Activated CD8-positive, alpha-beta memory T cell treated with anti-CD3 and anti-CD28 coated beads, Interleukin-2, amount 50 U/mL, for 1 hour (primary cell): ENCODE measurements around the gene SEPTIN10.
"Not testable (repeated sequence)": the region's sequence is repeated elsewhere in the genome, so short reads cannot be mapped to it uniquely, and the experiment has no call there.

Experiments
- DNase-seq: peaks from one replicate; pipeline ENCODE4 v3.0.0-alpha.2; 2020; ENCODE audit errors: extremely low read depth

The SEPTIN10 gene

DNA sequence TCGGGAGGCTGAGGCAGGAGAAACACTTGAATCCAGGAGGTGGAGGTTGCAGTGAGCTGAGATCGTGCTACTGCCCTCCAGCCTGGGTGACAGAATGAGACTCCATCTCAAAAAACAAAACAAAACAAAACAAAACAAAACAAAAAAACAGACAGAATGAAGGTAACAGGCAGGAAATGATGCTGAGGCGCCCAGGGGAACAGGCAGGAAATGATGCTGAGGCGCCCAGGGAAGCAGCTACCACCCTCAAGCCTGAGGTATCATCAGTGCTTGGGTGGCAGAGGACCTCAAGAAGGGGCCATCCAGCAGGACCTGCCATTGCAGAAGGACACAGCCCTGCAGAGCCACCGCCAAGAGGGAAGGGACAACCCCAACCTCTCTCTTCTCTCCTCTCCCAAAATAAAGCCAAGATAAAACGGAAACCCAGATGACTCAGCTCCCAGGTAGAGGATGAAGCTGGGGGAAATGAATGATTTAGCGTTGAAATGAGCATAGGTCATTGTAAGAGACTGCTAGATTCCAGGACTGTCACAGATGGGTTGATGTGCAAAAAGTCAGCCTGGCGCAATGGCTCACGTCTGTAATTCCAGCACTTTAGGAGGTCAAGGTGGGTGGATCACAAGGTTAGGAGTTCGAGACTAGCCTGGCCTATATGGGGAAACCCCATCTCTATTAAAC, 19.7 kb upstream of the SEPTIN10 start:
- DNase-seq, result no peak

DNA sequence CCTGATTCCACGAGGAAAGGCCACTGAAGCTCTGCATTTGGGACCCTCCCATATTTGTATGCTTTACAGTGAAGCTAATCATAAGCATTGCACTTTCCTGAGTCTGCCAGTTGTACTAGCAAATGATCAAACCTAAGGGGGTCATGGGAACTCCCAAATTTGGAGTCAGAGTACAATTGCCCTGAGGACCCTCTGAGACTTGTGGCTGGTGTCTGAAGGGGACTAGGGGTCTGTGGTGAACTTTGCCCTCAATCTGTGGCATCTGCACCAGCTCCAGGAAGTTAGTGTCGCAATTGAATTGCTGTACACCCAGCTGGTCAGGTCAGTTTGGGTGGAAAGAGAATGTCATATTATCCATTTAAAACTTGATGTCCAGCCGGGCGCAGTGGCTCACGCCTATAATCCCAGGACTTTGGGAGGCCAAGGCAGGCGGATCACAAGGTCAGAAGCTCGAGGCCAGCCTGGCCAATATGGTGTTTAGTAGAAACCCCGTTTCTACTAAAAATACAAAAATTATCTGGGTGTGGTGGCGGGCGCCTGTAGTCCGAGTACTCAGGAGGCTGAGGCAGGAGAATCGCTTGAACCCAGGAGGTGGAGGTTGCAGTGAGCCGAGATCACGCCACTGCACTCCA, 18.5 kb upstream of the SEPTIN10 start:
- no peak for DNase-seq

DNA sequence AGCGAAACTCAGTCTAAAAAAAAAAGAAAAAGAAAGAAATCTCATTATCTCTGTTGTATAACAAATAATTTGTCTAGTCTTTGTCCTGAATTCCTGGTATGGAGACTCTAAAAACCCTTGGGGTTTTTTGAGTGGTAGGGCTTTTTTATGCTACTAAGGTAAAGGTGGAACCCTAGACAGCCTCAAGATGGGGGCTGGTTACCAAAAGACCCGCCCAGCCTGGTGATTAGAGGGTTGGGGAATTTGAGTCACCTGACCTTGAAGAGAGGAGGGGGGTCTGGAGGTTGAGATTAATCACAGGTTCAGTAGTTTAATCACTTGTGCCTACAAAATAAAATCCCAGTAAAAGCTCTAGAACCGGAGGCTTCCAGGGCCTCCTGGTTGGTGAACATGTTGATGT, 18.0 kb upstream of the SEPTIN10 start:
- no peak for DNase-seq

DNA sequence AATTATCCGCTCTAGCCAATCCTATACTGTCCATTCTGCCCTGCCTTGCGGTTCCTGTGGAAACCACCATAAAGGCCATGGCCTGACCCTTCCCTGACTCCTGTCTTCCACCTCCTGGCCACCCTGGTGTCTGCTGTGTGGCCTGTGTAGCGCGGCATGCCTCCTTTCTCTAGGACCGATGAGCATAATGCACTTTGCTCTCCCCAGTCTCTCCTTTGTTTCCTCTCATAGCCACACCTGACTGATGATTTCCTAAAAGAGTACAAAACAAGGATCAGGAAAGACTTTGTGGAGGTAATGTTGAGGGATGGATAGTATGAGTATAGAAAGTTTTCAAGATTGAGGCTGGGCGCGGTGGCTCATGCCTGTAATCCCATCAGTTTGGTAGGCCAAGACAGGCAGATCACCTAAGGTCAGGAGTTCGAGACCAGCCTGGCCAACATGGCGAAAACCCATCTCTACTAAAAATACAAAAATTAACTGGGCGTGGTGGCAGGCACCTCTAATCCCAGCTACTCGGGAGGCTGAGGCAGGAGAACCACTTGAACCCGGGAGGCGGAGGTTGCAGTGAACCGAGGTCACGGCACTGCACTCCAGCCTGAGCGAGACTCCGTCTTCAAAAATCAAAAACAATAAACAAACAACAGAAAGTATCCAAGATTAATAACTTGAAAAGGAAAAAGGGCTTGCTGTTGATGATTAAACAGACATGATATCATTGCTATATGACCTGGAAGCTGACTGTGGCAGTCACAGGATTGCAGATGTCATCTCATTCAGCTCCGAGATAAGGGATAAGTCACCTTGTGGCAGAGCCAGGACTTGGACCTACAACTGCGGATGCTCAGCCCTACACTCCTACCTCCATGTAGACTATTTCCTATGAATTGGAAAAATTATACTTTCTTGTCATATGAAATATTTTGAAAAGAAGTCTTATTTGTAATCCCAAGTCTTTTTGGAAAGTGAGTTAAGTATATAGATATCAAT, 17.0 kb upstream of the SEPTIN10 start:
- DNase-seq, result no peak

DNA sequence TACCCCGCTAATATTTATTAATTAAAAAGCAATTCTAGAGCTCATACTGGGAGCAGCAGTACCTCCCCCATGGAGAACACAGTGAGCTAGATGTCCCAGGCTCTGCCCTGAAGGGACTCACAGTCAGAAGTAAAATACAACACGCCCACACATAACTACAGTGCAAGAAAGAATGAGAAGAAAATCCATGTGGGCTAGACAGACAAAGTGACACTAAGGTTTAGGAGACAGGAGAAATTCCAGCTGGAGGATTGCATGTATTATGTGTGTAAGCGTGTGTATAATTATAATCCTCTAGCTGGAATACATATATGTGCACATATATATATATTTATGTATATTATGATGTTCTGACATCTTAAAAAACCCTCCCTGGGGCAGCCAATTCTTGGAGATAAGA, 16.1 kb upstream of the SEPTIN10 start:
- no peak for DNase-seq

DNA sequence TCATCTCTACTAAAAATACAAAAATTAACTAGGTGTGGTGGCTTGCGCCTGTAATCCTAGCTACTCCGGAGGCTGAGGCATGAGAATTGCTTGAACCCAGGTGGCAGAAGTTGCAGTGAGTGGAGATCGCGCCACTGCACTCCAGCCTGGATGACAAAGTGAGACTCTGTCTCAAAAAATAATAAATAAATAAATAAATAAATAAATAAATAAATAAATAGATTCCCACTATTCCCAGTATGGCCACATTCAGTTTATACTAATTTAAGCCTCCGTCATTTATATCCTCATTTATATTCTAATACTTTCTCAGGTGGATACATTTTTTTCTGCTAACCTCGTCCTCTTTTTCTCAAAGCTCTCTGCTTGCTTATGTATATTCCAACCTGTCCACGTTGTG, 14.6 kb upstream of the SEPTIN10 start:
- DNase-seq, result not testable (repeated sequence)

DNA sequence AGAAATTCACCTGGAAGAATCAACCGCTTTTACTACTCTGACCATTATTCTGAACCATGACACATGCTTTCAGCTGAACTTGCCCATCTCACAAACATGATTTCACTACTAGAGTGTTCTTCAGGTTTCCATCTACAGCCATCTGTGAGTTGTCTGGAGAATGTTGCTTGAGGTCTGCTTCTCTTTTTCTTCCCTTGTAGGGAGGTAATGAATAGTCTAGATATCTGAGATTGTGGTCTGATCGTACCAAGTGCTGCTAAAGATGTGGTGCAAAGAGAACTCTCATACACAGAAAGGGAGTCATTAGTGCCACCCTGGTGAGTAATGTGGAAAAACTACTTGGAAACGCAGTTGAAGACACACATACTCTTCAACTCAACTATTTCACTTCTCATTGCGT, 10.6 kb upstream of the SEPTIN10 start:
- DNase-seq, result no peak

DNA sequence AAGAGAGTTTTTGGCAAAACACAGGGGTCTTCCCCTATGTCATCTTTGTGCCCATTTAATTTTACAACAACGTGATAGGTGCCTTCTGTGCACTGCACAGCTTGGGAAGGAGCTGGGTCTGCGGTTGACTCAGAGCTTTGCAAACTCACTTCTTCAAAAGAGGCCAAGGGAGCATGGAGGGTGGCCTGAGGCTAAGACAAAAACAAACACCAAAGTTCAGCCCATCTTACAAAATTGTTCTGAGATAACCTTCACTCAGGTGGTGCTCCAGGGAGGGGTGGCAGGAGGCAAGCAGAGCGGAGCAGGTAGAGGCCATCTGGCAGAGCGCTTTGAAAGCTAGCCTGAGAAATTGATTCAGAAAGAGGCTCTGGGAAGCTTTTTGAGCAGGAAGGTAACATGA, 10.2 kb upstream of the SEPTIN10 start:
- no peak for DNase-seq

DNA sequence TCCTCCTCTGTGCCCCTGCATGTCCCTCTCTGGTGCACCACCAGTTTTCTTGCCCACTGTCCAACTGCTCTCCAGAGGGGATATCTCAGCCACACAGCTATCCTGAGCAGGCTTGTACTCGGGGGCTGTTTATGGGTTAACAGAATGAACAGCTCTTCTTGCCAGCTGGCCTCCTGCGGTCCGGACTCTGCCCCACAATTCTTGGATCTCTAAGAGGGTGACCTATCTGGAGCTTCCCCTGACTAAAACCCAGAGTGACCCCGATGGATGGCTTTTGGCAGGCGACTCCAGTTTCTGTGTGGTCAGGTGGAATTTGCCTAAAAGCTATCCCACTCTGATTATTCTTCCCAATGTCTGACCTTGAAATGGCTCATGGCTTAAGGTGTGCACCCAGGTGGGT, 9.5 kb upstream of the SEPTIN10 start:
- DNase-seq, result no peak

DNA sequence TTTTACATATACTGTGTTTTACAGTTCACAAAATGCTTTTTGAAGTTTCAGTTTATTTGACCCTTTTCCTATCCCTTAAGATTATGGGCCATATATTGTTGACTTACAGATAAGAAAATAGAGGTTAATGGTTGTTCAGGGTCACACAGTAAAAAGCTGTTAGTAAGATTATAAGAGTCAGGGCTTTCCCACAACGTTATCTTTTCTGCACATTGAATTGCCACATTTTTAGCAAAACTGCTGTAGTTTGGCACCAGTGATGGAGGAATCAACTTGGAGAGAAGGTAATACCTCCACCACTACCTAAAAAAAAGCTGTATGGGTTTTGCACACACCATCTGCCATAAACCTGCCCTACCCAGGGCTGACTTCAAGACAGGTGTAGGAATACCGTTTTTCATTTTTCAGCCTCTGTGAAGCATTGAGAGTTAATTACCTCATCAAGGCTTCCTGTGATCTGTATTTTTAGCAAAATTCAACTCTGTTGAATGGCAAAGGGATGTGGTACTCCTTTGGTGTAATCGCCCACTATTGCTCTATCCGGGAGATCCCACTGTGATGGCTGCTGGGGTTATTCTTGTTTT, 5.4 kb upstream of the SEPTIN10 start:
- DNase-seq, result no peak

DNA sequence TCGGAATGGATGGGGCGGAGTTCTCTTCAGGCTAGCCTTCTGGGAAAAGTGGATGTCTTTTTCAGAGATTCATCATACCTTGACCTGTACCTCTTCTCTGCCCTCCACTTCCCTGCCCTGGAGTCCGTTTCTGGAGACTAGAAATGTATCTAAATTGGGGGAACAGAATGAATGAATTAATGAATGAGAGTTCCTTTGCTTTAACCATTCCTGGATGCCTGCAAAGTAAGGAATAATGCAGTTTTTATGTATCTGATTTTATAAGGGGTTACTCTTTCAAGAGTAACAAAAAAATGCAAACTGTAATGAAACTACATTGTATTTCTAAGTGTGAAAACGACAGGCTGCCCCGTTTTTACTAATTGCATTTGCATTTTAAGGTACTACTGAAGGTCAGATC, 2.4 kb upstream of the SEPTIN10 start:
- DNase-seq, result no peak

DNA sequence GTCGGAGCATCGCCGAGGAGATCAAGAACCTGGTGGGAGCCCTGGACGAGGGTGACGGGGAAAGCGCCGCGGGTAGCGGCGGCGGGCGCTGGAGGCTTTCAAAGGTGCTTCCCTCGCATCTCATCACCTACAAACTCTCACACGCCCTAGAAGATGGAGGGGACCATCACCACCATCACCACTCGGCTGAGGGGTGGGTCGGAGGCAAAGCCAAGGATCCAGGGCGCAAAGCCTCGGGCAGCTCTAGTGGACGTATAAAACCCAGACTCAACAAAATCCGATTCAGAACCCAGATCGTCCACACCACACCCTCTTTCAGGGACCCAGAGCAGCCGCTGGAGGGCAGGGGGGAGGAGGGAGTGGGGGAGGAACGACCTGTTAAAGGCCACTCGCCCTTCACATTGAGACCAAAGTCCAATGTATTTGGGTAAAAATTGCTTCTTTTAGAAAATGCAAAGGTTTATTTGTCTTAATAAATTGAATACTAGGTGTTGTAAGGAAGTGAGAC, 1.9 kb upstream of the SEPTIN10 start:
- DNase-seq, result no peak

DNA sequence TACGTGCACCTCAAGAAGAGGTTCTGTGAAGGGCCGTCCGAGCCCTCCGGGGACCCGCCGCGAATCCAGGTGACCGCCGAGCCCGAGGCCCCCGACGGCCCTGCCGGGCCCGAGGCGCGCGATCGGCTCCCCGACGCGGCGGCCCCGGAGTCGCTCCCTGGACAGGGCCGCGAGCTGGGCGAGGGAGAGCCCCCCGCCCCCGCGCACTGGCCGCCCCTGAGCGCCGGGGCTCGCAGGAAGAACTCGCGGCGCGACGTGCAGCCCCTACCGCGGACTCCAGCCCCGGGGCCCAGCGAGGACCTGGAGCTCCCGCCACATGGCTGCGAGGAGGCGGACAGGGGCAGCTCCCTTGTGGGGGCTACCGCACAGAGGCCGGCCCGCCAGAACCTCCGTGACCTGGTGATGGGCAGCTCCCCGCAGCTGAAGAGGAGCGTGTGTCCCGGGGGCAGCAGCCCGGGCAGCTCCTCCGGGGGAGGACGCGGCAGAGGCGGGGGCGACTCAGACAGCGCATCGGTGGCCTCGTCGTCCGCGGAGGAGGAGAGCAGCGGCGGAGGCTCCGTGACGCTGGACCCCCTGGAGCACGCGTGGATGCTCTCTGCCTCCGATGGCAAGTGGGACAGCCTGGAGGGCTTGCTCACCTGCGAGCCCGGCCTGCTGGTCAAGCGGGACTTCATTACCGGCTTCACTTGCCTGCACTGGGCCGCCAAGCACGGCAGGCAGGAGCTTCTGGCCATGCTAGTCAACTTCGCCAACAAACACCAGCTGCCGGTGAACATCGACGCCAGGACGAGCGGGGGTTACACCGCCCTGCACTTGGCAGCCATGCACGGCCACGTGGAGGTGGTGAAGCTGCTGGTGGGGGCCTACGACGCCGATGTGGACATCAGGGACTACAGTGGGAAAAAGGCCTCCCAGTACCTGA, 1.2 kb upstream of the SEPTIN10 start:
- no peak for DNase-seq

DNA sequence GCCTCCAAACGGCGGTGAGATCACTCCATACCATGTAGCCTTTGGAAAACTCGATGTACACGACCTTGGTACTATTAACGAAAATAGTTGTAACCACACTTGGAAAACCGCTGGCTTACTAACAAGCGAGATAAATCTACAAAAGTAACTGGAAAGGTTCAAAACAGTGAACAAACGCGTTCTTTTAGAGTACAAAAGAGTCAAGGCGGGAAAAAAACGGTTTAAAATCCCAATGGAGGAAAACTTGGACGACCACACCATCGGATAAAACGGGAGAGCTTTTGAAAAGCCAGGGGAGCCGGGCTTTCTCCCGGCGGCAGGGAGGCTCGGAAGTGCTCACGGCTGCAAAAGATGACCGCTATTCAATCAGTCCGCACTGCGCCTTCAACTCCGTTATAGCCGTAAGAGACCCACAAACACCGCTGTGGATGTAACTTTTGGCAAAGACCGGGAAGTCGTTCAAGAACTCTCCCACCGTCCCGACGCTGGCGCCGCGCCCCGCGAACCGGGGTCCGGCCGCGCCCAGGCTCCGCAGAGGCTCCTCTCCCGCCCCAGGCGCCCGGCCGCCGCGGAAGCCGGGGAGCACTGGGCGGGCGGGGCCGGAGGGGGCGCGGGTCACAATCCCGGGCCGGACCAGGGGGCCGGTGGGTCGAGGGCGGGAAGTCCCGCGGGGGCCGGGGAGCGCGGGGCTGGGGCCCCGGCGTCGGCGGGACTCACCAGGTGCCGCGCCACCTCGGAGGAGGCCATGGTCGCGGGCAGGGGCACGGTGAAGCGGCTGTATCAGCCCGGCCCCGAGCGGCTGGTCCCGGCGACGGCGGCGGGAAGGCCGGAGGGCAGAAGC, 465 bp downstream of the SEPTIN10 start:
- DNase-seq, result no peak

DNA sequence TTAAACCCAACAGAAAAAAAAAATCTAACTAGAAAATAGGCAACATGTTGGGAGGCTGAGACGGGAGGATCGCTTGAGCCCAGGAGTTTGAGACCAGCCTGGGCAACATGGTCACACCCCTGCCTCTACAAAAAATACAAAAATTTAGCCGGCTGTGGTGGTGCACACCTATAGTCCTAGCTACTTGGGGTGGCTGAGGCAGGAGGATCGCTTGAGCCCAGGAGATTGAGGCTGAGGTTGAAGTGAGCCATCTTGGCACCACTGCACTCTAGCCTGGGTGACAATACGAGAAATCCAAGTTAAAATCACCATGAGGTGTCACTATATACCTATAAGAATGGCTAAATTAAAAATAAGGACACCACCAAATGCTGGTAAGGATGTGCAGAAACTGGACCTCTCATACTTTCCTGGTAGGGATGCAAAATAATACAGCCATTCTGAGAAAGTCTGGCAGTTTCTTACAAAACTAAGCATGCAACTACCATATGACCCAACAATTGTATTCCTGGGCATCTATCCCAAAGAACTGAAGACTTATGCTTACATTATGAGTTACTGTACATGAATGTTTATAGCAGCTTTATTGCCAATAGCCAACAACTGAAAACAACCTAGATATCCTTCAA, 2.2 kb downstream of the SEPTIN10 start:
- no peak for DNase-seq

DNA sequence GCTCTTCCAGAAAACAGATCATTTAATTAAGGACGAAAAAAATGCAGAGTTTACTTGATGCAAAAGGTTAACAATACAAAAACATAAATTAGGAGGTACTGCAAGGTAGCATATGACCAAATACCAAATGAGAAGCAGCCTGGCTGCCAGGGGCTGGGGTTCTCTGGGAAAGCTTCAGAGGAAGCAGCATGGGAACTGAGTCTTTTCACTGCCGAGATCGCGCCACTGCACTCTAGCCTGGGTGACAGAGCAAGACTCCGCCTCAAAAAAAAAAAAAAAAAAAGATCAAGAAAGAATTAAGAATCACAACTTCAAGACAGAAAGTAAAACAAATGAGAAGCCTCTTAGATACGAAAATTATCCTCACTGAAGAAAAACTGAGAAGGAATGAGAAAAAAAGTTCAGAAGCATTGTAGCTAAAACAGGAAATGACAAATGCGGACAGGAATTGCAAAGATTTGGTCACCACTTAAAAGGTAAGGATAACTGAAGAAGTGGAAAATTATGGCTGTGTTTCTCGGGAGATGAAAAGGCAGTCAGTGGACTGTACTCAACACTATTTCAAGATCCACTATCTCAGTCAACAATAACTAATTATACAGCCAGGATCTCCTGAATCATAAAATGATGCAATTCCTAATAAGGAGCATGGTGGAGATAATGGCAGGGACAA, 4.3 kb downstream of the SEPTIN10 start:
- DNase-seq, result no peak

DNA sequence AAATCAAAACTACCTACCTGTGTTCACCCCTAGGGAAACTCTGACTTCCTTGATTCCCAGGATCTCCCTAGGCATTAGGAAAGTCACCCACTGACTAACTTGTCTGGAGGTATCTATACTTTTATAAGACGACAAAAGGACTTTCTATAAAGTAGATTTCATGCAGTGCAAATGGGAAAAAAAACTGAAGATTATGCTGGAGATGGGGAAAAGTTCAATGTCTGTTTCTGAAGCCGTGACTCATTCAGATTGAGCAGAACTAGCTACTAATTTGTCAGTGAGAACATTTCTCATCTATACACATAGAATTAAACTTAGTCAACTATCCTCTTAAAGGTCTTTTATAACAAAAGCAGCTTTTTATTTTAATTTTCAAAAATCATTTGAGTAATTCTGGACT, 6.0 kb downstream of the SEPTIN10 start:
- DNase-seq, result no peak

DNA sequence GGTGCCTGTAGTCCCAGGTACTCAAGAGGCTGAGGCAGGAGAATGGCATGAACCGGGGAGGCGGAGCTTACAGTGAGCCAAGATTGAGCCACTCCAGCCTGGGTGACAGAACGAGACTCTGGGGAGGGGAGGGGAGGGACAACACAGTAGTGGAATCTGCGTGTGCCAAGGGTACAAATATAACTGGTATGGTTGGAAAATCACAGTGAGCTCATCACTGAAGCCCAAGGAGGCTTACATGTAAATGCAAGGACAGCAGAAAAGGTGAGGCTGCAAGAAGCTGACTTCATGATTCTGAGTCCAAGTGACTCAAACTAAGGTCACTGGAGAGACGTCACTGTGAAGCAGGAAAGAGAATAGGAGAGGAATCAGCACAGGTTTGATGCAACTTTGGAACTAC, 9.2 kb downstream of the SEPTIN10 start:
- no peak for DNase-seq

DNA sequence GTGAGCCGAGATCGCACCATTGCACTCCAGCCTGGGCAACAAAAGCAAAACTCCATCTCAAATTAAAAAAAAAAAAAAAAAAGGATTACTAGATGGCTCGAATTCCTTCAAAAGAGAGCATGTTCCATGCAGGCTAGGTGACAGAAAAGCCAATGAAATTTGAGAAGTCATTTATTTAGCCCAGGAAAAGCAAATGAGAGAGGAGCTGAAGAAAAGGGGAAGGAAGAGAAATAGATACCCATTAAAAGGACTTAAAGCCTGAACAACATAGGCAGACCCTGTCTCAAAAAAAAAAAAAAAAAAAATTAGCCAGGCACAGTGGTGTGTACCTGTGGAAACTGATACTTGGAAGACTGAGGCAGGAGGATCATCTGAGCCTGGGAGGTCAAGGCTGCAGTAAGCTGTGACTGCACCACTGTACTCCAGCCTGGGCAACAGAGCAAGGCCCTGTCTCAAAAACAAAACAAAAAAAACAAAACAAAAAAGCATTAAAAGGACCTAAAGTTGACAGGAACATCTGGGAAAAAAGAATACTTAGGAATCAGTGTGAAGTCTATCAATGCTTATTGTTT, 11.1 kb downstream of the SEPTIN10 start:
- no peak for DNase-seq
